SH-SY5Y (cell line): Measurements from ENCODE around the gene HAPLN3.

Source experiments
- GATA2 ChIP-seq: IDR thresholded peaks from 2 replicates; pipeline ENCODE4 v1.6.1; 2011; ENCODE audit warnings: mild to moderate bottlenecking, low read depth, low read length
- GATA3 ChIP-seq: IDR thresholded peaks from 2 replicates; pipeline ENCODE4 v1.6.1; 2011; ENCODE audit warnings: low read depth, mild to moderate bottlenecking, low read length, moderate library complexity

Gene HAPLN3

DNA sequence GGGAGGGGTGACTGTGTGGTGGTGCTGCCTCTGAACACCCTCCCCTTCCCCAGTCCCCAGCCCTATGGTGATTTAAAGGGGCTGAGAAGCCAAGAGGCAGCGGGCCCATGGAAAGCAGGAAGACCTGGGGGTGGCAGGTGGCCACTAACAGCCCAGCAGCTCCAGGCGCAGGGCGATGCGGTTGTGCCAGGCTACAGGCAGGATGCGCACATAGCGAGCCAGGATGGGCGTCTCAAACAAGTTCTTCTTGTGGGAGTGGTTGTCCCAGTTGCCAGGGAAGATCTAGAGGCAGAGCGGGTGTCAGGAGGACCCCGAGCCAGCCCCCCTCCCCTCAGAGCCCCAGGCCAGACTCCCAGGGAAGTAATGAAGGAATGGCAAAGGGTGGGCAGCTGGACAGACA, 3.9 kb upstream of the HAPLN3 start:
- no peak for TF ChIP-seq GATA3
- TF ChIP-seq GATA2 = no peak

DNA sequence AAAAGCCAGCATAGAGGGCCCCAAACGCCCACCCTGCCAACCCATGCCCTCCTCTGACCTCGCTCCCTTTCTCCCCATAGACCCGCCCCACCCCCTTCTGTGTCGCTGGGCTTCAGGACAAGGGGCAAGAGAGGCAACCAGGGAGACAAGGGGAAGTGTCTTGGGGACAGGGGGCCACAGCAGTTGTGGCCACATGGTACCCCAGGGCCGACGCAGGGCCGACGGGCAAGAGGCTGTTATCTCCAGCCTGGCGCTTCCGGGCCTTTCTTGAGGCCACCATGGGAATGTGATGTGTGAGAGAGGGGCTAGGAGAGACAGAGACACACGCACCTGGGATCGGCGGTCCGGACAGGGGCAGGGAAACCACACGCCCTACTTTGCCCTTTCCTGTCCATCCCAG, 3.4 kb upstream of the HAPLN3 start:
- TF ChIP-seq GATA3 (no peak), GATA2 (no peak)

DNA sequence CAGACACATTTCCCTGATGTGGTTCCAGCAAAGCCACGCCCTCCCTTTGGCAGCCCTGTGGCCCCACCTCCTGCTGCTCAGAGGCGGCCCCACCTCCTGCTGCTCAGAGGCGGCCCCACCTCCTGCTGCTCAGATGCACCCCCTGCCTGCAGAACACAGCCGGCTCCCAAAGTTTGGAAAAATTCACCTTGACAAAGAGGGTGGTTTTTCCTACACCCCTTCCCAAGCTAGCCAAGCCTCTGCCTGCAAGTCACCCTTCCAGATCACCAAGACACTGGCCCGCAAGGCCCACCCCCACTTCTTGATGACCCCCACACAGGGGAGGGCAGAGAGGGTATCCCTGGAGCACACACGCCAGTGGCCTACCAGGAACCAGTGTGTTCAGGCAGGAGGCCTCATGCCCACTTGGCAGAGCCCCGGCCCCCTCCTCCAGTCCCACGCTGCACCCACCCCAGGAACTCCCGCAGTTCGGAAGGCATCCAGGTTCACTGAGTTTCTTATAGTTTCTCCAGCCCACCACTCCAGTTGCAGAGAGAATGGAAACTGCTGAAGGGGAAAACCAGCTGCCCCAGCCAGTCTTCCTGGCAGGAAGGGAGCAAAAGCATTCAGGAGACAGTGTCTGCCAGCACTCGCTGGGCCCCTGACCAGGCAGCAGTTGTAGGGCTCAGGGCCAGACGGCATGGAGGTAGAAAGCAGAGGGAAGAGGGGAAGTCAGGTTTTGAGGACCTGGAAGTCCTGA, 2.3 kb upstream of the HAPLN3 start:
- TF ChIP-seq GATA2 = no peak
- TF ChIP-seq GATA3 = no peak

DNA sequence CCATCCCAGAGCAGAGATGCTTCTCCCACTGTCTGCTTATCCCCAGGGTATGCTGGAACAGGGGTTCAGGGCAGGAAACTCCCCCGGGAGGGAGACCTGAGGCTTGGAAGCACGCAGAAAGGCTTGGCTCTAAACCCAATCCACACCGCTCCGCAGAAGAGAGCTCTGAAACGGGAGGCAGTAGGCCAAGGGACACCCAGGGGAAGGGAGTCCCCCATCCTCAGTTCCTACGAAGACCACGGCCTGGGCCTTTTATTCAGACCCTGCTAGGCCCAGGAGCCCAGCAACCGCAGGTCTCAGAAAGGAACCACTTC, 1.8 kb upstream of the HAPLN3 start:
- TF ChIP-seq GATA2 (no peak), GATA3 (no peak)

DNA sequence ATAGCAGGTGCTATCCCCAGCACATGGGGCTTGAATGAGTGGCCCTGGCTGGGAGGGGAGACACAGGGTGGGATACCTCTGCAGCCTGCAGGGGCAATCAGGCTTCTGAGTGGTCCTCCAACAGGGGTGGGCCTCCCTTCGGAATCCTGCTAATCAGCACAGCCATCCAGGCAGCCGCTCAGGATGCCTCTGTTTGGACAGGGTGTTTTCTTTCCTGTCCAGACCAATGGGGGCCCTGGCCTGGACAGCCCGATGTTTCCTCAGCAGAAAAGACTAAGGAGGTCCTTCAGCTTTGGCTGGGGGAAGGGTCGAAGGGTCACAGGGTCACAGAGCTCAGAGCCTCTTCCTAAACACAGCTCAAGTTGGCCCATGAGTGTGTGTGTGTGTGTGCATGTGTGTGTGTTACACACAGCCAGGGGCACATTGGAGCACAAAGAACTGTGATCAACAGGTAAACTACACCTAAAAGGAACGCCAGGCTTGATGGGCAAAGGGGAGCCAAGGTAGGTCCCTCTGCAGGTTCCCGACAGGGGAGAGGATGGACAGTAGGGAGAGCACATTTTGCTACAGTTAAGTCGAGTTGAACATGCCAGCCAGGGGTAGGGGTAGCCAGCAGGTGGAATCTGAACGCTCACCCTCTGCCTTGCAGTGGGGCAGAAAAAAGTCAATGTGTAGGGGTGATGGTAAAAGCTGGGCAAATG, 1.1 kb upstream of the HAPLN3 start:
- TF ChIP-seq GATA2 (no peak), GATA3 (no peak)

DNA sequence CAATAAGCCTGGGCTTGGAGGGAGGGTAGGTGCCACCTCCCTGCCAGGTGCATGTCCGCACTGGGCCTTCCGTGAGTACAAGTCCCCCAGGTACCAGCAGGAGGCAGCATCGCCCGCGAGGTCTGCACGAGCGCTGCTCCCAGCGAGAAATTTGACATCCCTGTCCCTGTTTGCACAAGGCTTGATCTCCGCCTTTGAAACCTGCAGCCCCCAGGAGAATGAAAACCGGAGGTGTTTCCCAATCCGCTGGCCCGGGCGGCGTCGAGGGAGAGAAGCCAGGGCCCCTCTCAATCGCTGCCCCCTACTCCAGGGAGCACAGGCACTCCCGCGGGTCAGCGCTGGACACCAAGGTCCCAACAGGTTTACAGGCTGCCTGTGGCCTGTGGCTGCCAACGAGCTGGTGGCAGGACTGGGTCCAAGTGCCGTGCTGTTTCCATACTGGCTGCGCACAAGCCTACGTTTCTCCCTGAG, 961 bp downstream of the HAPLN3 start:
- TF ChIP-seq GATA2 (no peak), GATA3 (no peak)

DNA sequence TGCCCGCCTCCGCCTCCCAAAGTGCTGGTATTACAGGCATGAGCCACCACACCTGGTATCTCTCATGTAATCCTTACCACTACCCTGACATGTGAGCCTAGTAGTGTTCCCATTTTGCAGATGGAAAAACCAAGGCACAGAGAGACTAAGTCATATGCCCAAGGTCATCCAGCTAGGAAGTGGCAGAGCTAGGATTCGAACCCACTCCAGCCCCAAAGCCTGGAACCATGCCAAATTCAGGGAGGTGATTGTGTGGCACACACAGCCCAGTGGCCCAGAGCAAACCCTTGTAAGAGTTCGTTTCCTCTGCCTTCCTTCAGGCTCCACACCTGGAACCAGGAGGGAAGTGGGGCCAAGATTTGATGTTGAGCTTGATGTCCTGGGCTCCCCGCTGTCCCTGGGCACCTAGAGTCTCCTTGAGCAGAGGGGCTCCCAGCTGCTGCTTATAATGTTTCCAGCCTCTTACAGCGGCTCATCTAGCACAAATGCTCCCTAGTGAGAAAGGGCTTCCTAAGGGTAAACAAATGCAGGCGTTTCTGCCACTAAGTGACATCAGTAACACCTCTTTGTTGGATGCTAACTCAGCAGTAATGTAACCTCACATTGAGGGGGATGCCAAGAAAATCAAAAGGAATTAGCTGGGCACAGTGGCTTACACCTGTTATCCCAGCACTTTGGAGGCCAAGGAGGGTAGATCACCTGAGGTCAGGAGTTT, 3.6 kb downstream of the HAPLN3 start:
- TF ChIP-seq GATA2 = no peak
- TF ChIP-seq GATA3 = no peak

DNA sequence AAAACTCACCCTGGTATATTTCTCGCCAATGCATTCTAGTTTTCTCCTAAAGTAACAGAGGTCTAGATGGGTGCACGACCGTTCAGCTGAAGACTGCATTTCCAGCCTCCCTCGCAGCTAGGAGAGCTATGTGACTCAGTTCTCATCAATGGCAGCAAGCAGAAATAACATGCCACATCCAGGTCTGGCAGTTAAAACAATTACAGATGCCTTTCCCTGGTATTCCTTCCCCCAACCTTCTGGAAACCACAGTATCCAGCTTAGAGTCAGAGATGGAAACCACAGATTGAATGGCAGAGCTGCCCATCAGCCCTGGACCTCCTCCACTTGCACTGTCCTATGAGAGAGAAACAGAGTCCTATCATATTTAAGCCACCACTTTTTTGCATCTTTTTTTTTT, 4.8 kb downstream of the HAPLN3 start:
- TF ChIP-seq GATA2 (no peak), GATA3 (no peak)

DNA sequence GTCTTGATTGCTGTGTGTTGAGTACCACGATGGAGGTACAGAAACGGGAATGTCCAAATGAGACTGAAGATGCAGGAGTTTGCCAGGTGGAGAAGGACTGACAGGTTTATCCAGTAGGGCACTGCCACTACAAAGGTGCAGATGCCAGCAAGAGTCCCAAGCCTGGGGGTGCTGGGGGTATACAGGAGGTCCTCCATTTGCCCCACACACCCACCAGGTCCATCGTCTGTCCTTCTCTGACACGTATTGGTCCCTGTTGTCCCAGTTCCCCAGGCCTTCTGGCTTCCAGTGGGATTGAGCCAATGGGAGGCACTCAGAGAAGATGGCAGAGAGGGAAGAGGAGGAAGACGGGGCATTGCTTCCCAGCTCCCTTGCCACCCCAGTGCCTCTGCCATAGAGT, 6.6 kb downstream of the HAPLN3 start:
- TF ChIP-seq GATA2 = no peak
- TF ChIP-seq GATA3 = no peak

DNA sequence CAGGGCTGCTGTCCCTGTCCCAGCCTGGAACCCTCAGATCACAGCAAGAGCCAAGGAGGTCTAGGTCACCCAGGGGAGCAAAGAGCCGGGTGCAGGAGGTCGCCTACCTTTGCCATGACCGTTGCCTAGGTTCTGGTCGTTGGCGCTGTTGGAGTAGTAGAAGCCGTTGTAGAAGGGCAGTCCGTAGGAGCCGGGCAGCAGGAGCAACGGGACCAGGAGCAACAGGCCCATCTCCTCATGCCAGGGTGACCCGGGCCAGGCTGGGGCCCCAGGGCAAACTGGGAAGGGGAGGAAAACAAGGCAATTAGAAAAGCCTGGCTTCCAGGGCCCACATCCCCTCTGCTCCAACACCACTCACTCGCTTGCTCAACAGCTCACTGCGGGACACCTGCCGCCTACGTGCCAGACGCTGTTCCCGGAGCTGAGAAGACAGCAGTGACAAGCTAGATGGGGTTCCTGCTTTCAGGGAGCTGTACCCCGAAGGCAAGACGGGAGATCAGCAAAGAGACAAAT, 8.2 kb downstream of the HAPLN3 start:
- TF ChIP-seq GATA2 (no peak), GATA3 (no peak)

DNA sequence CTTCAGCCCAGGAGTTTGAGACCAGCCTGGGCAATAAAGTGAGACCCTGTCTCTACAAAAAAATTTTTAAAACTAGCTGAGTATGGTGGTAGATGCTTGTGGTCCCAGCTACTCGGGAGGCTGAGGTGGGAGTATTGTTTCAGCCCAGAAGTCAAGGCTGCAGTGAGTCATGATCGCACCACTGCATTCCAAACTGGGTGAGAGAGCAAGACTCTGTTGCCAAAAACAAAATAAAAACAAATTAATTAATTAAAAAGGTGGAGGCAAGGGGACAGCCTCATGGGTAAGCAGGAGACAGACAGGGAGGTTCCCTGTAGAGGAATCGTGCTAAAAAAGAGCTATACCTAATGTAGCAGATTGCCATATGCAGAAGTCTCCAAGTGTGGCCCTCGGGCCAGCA, 12.6 kb downstream of the HAPLN3 start:
- TF ChIP-seq GATA3 = no peak
- TF ChIP-seq GATA2 = no peak

DNA sequence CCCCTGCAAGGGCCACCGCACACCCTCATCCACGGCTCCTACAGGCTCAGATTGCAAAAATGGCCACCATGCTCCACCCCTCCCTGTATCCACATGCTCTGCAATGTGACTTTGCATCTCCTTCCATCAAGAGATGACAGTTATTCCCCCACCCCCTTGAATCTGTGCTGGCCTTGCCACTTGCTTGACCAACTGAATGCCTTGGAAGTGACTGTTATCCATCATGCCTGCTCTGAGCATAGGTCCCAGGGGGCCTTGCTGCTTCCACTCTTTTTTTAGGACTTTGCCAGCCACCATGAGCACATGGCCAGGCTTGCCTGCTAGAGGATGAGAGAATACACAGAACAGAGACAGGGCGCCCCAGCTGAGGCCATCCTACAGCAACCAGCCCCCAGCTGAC, 13.6 kb downstream of the HAPLN3 start:
- TF ChIP-seq GATA3 (no peak), GATA2 (no peak)

DNA sequence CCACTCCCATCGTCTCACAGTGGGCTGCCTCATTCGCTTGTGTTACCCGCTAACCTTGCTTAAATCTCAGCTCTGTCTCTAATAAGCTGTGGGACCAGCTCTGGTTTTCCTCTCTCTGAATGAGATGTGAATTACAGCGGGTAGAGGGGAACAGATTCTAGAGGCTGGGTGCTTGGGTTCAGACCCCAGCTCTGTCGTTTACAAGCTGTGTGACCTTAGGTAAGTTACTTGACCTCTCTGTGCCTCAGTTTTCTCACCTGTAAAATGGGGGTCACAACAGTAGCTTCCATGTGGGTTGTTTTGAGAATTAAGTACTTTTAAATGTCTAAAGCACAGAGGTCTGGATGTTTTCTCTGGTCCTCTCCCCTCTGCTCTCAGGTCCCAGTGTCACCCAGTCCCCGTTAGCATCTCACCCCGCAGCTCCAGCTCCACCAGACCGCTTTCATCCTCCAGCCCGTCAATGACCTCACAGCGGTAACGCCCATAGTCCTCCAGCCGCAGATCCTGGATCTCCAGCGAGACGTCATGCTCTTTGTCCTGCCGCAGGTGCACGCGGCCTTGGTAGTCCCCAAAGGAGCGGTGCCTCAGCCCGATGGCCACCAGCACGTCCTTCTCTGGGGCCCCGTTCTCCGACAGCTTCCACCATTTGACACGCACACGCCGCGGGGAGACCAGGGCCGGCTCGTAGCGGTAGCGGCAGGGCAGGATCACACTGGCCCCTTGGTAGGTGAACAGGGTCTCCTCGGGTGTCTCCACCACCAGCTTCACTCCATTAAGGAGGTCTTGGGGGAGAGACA, 14.2 kb downstream of the HAPLN3 start:
- no peak for TF ChIP-seq GATA2
- TF ChIP-seq GATA3 = no peak

DNA sequence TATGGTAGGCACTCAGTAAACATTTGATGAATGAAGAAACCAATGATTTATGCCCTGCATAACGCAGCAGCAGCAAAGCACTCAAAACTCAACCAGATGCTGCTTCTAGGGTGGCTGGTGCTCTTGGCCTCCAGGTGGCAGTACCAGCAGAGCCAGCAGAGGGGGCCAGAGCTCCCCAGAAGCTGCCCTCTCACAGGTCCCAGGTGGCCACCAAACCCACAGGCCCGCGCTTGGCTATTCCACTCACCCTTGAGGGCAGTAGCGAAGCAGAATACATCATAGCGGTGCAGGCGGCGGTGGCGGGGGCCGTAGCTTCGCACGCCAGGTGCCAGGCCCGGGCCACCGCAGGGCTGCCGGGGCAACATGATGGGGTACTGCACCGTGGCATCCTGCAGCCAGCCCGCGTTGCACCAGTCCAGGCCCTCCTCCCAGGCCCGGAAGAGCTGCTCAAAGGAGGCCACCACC, 16.6 kb downstream of the HAPLN3 start:
- no peak for TF ChIP-seq GATA3
- TF ChIP-seq GATA2 = no peak
